OCI-LY1 (cell line): Measurements from ENCODE around the gene LNX1.

ENCODE experiments used
- H2AFZ ChIP-seq: fragments of 200-600 bp; sonication (generic), shearing (Covaris generic); 2 replicates; pipeline ENCODE4 v1.6.0; 2014; ENCODE audit warnings: antibody characterized with exemption, mild to moderate bottlenecking, low read length
- H3F3A ChIP-seq: fragments of 200-600 bp; sonication (generic), shearing (Covaris generic); 2 replicates; pipeline ENCODE4 v1.6.0; 2014; ENCODE audit warnings: mild to moderate bottlenecking, antibody characterized with exemption, low read length, moderate library complexity; ENCODE audit not compliant: insufficient read depth
- H3K27ac ChIP-seq: fragments of 200-600 bp; sonication (generic); 2 replicates; pipeline ENCODE4 v1.5.1; 2014; ENCODE audit warnings: low read length, mixed run types, mild to moderate bottlenecking, low read depth; ENCODE audit not compliant: poor library complexity, severe bottlenecking
- H3K27me3 ChIP-seq: fragments of 200-600 bp; sonication (generic); 2 replicates; pipeline ENCODE4 v1.6.0; 2014; ENCODE audit warnings: antibody characterized with exemption, mild to moderate bottlenecking, low read length, moderate library complexity; ENCODE audit not compliant: insufficient read depth
- H3K36me3 ChIP-seq: fragments of 200-600 bp; sonication (generic); 2 replicates; pipeline ENCODE4 v1.6.1; 2014; ENCODE audit warnings: mild to moderate bottlenecking, antibody characterized with exemption, low read length, moderate library complexity, mixed read lengths; ENCODE audit not compliant: insufficient read depth
- H3K4me1 ChIP-seq: fragments of 200-600 bp; sonication (generic); 2 replicates; pipeline ENCODE4 v1.5.1; 2014; ENCODE audit warnings: mild to moderate bottlenecking, low read length, moderate library complexity; ENCODE audit not compliant: insufficient read depth, severe bottlenecking
- H3K4me2 ChIP-seq: fragments of 200-600 bp; sonication (generic), shearing (Covaris generic); 2 replicates; pipeline ENCODE4 v1.6.1; 2014; ENCODE audit warnings: low read length
- H3K4me3 ChIP-seq: fragments of 200-600 bp; sonication (generic); 2 replicates; pipeline ENCODE4 v1.5.1; 2014; ENCODE audit warnings: low read length, low read depth, mild to moderate bottlenecking, mixed read lengths; ENCODE audit not compliant: poor library complexity, severe bottlenecking
- H3K79me2 ChIP-seq: fragments of 200-600 bp; shearing (Covaris generic); 2 replicates; pipeline ENCODE4 v1.6.1; 2016; ENCODE audit warnings: mixed run types, low read length, mixed read lengths; ENCODE audit not compliant: insufficient read depth
- H3K9ac ChIP-seq: fragments of 200-600 bp; sonication (generic), shearing (Covaris generic); 2 replicates; pipeline ENCODE4 v1.6.1; 2014; ENCODE audit warnings: mild to moderate bottlenecking, low read length, mixed read lengths
- H3K9me2 ChIP-seq: fragments of 200-600 bp; sonication (generic), shearing (Covaris generic); 2 replicates; pipeline ENCODE4 v1.6.1; 2014; ENCODE audit warnings: low read depth, mild to moderate bottlenecking, low read length, mixed read lengths
- H3K9me3 ChIP-seq: fragments of 200-600 bp; shearing (Covaris generic); 2 replicates; pipeline ENCODE4 v1.6.1; 2014; ENCODE audit warnings: low read length, mixed read lengths
- H4K20me1 ChIP-seq: fragments of 200-600 bp; sonication (generic), shearing (Covaris generic); 2 replicates; pipeline ENCODE4 v1.6.0; 2016; ENCODE audit warnings: mild to moderate bottlenecking, low read length; ENCODE audit not compliant: insufficient read depth
- CTCF ChIP-seq: fragments of 200-600 bp; sonication (generic), shearing (Covaris generic); IDR thresholded peaks from 2 replicates; pipeline ENCODE4 v1.5.1; 2017; ENCODE audit warnings: mild to moderate bottlenecking, antibody characterized with exemption, low read length, moderate library complexity, mixed read lengths
- EZH2 ChIP-seq: fragments of 200-600 bp; sonication (generic), shearing (Covaris generic); IDR thresholded peaks from 2 replicates; pipeline ENCODE4 v1.8.0; 2017; ENCODE audit warnings: borderline replicate concordance, mixed run types, mild to moderate bottlenecking, antibody characterized with exemption, low read length, moderate library complexity, mixed read lengths

Gene LNX1

GRCh38 chr4:53527930-53528329, 63.4 kb downstream of the LNX1 start:
- no peaks in the 10 kb centered on the region for H3F3A ChIP-seq
- no peak overlapping the region for H3K4me3 ChIP-seq
- no peaks in the 10 kb centered on the region for H3K4me1 ChIP-seq
- no peak for TF ChIP-seq CTCF
- H4K20me1 ChIP-seq, result no peaks in the 10 kb centered on the region
- H2AFZ ChIP-seq, result no peak overlapping the region
- no peaks in the 10 kb centered on the region; the same call in 1 of the 2 replicates for H3K27me3 ChIP-seq
- H3K4me2 ChIP-seq, result no peak overlapping the region
- no peaks in the 10 kb centered on the region for H3K79me2 ChIP-seq
- H3K27ac ChIP-seq, result no peak overlapping the region
- no peaks in the 10 kb centered on the region for H3K9me2 ChIP-seq
- no peak overlapping the region for H3K9ac ChIP-seq
- no peaks in the 10 kb centered on the region for H3K36me3 ChIP-seq
- no peaks in the 10 kb centered on the region for H3K9me3 ChIP-seq

- no peak overlapping the region for H3K4me2 ChIP-seq
- H3K9me3 ChIP-seq, result no peaks in the 10 kb centered on the region
- H3K79me2 ChIP-seq, result no peaks in the 10 kb centered on the region
- H3K36me3 ChIP-seq, result no peaks in the 10 kb centered on the region
- no peaks in the 10 kb centered on the region for H4K20me1 ChIP-seq
- H3K9me2 ChIP-seq, result no peaks in the 10 kb centered on the region
- H3K4me3 ChIP-seq, result no peak overlapping the region
- no peaks in the 10 kb centered on the region; the same call in 1 of the 2 replicates for H3K27me3 ChIP-seq
- H3K27ac ChIP-seq, result no peak overlapping the region
- H3K9ac ChIP-seq, result no peak overlapping the region
- no peaks in the 10 kb centered on the region for H3K4me1 ChIP-seq
- TF ChIP-seq CTCF (no peak), EZH2 (no peak)
- no peak overlapping the region for H2AFZ ChIP-seq
- no peaks in the 10 kb centered on the region for H3F3A ChIP-seq
Observed at GRCh38 chr4:53527326-53527725, 64.0 kb downstream of the LNX1 start.

GRCh38 chr4:53522334-53522733, 69.0 kb downstream of the LNX1 start:
- H3K9me3 ChIP-seq, result no peaks in the 10 kb centered on the region
- H3F3A ChIP-seq, result no peaks in the 10 kb centered on the region
- no peaks in the 10 kb centered on the region for H3K36me3 ChIP-seq
- H4K20me1 ChIP-seq, result no peaks in the 10 kb centered on the region
- H3K9ac ChIP-seq, result no peak overlapping the region
- no peaks in the 10 kb centered on the region for H3K79me2 ChIP-seq
- no peak overlapping the region for H2AFZ ChIP-seq
- no peaks in the 10 kb centered on the region for H3K9me2 ChIP-seq
- H3K27me3 ChIP-seq, result no peaks in the 10 kb centered on the region
- H3K4me1 ChIP-seq, result no peaks in the 10 kb centered on the region
- TF ChIP-seq EZH2 (no peak), CTCF (no peak)
- H3K4me3 ChIP-seq, result no peak overlapping the region
- no peak overlapping the region for H3K27ac ChIP-seq
- no peak overlapping the region for H3K4me2 ChIP-seq
